Measurements from ENCODE around the gene TLE2. TPM values are rescaled to one million over a fixed set of nuclear protein-coding genes. Genes with fewer than 3 reads are reported as not detected.
"Not testable (repeated sequence)": the region's sequence is repeated elsewhere in the genome, so short reads cannot be mapped to it uniquely, and the experiment has no call there.

TLE2 gene
- total RNA-seq, 2 experiments from 2014 or later: 1.2 to 1.6 TPM

- BruUV-seq (replicated peaks): no TSS peak
- intact Hi-C loops (cut with micrococcal nuclease; ENCODE audit: unreplicated experiment): no loop called here
Measured at GRCh38 chr19:3038214-3038613, 9.1 kb upstream of the TLE2 start.

GRCh38 chr19:3036977-3037544 is 8.0 kb upstream of the TLE2 start:
- POLR2A ChIA-PET: interaction anchor here (1.0 kb wide), 1 partner anchor 64 kb away, joined by 4 read pairs; no protein-coding TSS in a partner anchor
- H2AFZ ChIP-seq (ENCODE audit: low read length); H4K20me1 ChIP-seq (ENCODE audit: insufficient read depth, low read length); CTCF ChIA-PET (ENCODE audit: unreplicated experiment); H3K36me3 ChIP-seq (ENCODE audit: insufficient read depth, low read length); BruUV-seq (replicated peaks); DNase-seq (ENCODE audit: low spot score); H3K9me2 ChIP-seq (ENCODE audit: insufficient read depth, low read length); H3K27ac ChIP-seq (ENCODE audit: low read depth, low read length, poor library complexity, severe bottlenecking); H3K79me2 ChIP-seq (ENCODE audit: insufficient read depth, low read depth, low read length); H3K9me3 ChIP-seq (ENCODE audit: low read length): not testable (repeated sequence)
- Histone ChIP-seq H3K4me1 (ENCODE audit: insufficient read depth, low read length, poor library complexity, severe bottlenecking) (peaks cover 15% of the 10 kb centered on the region), H3K4me2 (ENCODE audit: low read length) (peak overlapping the region; percentile 78), H3K4me3 (ENCODE audit: low read depth, low read length, poor library complexity, severe bottlenecking) (peak overlapping the region; percentile 74)
- intact Hi-C loops (cut with micrococcal nuclease; ENCODE audit: unreplicated experiment): loop anchor here (1.0 kb wide), 1 partner anchor 68 kb away; no protein-coding TSS in a partner anchor

More at GRCh38 chr19:3038214-3038613, 9.1 kb upstream of the TLE2 start:
- H3K79me2 ChIP-seq (ENCODE audit: insufficient read depth, low read depth, low read length): no peaks in the 10 kb centered on the region
- no peaks in the 10 kb centered on the region for H4K20me1 ChIP-seq (ENCODE audit: insufficient read depth, low read length)
- H3K36me3 ChIP-seq (ENCODE audit: insufficient read depth, low read length): no peaks in the 10 kb centered on the region
- POLR2A ChIA-PET: interaction anchor here (0.9 kb wide), 1 partner anchor 68 kb away, joined by 3 read pairs; no protein-coding TSS in a partner anchor
- no peaks in the 10 kb centered on the region for H3K9me2 ChIP-seq (ENCODE audit: insufficient read depth, low read length)
- CTCF ChIA-PET (ENCODE audit: unreplicated experiment): no interaction called here
- H3K9me3 ChIP-seq (ENCODE audit: low read length): no peaks in the 10 kb centered on the region
- no peak for DNase-seq (ENCODE audit: low spot score)
- H3K4me2 ChIP-seq (ENCODE audit: low read length): no peak overlapping the region
- no peak overlapping the region for H3K27ac ChIP-seq (ENCODE audit: low read depth, low read length, poor library complexity, severe bottlenecking)
- H2AFZ ChIP-seq (ENCODE audit: low read length): no peak overlapping the region
- peaks cover 15% of the 10 kb centered on the region for H3K4me1 ChIP-seq (ENCODE audit: insufficient read depth, low read length, poor library complexity, severe bottlenecking)
- TF ChIP-seq EZH2phosphoT487 (IDR thresholded peaks at IDR 0.05; ENCODE audit: borderline replicate concordance, low read depth, low read length) (no peak), CTCF (conservative IDR thresholded peaks at IDR 0.05; ENCODE audit: low read length) (no peak)
- H3K4me3 ChIP-seq (ENCODE audit: low read depth, low read length, poor library complexity, severe bottlenecking): no peak overlapping the region

- peak; percentile 89 for DNase-seq (ENCODE audit: low spot score)
- ChIA-PET POLR2A (interaction anchor here (0.6 to 1.8 kb wide), 14 partner anchors 11 to 144 kb away, joined by 3 to 12 read pairs (median 4); partner anchors contain the start of gene TLE6), CTCF (ENCODE audit: unreplicated experiment) (interaction anchor here (0.7 to 0.9 kb wide), 2 partner anchors 67 to 78 kb away, joined by 3 to 5 read pairs; no protein-coding TSS in a partner anchor)
- Histone ChIP-seq H3K36me3 (ENCODE audit: insufficient read depth, low read length) (no peaks in the 10 kb centered on the region), H3K9me2 (ENCODE audit: insufficient read depth, low read length) (no peaks in the 10 kb centered on the region), H3K9me3 (ENCODE audit: low read length) (no peaks in the 10 kb centered on the region), H2AFZ (ENCODE audit: low read length) (peak overlapping the region; percentile 82), H4K20me1 (ENCODE audit: insufficient read depth, low read length) (no peaks in the 10 kb centered on the region), H3K4me3 (ENCODE audit: low read depth, low read length, poor library complexity, severe bottlenecking) (peak overlapping the region; percentile 74), H3K4me2 (ENCODE audit: low read length) (peak overlapping the region; percentile 78), H3K79me2 (ENCODE audit: insufficient read depth, low read depth, low read length) (no peaks in the 10 kb centered on the region), H3K4me1 (ENCODE audit: insufficient read depth, low read length, poor library complexity, severe bottlenecking) (peaks cover 15% of the 10 kb centered on the region), H3K27ac (ENCODE audit: low read depth, low read length, poor library complexity, severe bottlenecking) (peak overlapping the region; percentile 67)
- intact Hi-C loops (cut with micrococcal nuclease; ENCODE audit: unreplicated experiment): loop anchor here (1.0 kb wide), 1 partner anchor 67 kb away; no protein-coding TSS in a partner anchor
- no TSS peak for BruUV-seq (replicated peaks)
- TF ChIP-seq CTCF (conservative IDR thresholded peaks at IDR 0.05; ENCODE audit: low read length) (peak; percentile 49; the same call in 1 of the 2 replicates), EZH2phosphoT487 (IDR thresholded peaks at IDR 0.05; ENCODE audit: borderline replicate concordance, low read depth, low read length) (no peak)
Measured at GRCh38 chr19:3036119-3036976, 7.3 kb upstream of the TLE2 start.
